Measurements from ENCODE around the gene LUC7L. TPM values are rescaled to one million over a fixed set of nuclear protein-coding genes. Genes with fewer than 3 reads are reported as not detected.

LUC7L gene, protein sequence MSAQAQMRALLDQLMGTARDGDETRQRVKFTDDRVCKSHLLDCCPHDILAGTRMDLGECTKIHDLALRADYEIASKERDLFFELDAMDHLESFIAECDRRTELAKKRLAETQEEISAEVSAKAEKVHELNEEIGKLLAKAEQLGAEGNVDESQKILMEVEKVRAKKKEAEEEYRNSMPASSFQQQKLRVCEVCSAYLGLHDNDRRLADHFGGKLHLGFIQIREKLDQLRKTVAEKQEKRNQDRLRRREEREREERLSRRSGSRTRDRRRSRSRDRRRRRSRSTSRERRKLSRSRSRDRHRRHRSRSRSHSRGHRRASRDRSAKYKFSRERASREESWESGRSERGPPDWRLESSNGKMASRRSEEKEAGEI
- 42.5 and 45.9 TPM in 2 replicates for total RNA-seq

DNA sequence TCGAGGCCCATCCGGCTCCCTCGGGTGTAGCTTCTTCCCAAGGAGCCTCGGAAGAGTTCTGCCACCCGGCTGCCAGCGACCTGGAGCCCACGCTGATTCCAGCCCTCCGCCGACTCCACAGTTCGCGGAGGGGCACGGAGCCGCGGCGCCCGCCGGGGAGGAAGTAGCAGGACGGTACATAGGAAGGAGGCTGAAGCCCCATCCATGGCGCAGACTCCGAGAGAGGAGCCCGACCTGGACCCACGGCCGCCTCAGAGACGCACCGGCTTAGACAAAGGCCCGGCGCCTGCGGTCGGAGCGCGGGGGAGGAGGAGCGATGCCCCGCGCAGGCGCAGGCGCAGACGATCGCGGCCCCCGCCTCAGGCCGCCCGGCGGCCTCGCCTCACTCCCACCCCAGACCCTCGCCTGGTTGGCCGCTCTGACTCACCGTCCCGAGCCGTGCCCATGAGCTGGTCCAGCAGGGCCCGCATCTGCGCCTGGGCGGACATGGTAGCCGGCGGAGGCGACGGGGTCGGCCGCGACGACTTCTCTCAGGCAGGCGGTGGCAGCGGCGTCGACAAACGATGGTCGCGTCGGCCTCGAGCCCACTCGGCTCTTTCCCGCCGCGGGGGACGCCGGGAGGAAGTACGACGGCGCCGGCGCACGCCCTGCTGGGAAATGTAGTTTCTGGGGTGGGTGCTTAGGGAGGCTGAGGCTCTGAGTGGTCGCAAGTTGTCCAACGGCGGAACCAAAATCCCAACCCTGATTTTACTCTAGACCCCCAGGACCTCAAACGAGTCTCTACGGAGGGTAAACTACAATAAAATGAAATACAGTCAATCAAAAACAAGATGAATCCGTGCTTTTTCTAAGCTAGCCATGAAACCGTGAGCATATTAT lies at the start of gene LUC7L:
Gene LUC7L (minus strand): TSS at position 598 of the 879 bp plus-strand sequence. CDS start 110 bp downstream, at position 488.

DNA sequence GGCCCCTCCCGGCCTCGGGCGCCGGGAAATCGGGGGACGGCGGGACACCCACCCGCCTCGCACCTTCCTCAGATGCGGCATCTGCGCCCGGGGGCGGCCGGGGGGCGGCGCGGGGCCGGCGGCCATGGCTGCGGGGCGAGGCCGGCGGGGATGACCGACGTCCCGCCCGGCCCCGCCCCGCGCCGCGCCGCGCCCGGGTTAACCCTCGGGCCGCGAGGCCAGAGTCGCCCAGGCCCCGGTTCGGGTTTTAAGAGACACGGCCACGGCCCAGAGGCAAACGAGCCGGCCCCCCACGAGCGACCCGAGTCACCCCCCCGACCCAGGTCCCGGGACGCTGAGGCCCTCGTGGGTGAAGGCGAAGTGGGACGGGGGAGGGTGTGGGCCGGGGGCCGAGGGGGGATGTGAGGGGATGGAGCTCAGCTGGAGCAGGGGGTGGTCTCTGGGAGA lies 46.6 kb upstream of the LUC7L start, which contains the start of gene RGS11:
Gene RGS11 (minus strand): TSS at position 159 of the 447 bp plus-strand sequence. CDS start 33 bp downstream, at position 126.

DNA sequence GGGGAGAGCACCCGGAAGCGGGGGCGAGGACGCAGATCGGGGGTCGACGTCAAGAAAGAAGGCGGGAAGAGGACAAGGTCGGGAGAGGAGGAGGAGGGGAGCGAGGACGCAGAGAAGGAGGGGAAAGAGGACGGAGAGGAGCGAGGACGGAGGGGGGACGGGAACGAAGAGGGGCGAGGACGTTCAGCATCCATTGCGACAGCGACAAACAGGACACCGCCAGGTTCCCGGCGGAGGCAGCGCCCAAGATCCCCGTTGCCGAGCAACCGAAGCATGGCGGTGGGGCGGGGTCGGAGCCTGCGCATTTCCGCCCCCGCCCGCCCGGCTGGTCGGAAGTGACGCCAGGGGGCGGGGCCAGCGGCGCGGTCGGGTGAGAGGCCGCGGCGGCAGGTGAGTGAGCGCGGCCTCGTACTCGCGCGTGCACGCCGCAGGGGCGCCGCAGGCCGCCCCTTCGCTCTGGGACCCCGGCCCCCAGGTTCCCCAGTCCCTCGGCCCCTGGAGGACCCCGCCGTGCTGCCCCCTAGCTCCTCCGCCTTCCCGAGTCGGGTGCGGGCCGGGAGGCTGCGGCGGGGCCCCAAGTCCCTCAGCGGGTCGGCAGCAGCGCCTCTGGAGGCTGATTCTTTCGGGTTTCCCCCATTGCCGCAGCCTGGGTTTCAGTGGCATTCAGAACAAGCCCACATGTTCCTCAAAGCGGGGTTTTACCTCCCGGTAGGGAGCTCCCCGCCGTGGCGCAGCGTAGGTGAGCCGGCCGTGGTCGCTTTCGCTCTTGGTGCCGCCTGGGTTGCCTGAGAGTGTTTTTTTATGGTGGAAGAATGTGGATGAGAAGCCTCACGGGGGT lies 5.4 kb upstream of the LUC7L start, which contains the start of gene FAM234A:
Gene FAM234A (plus strand): TSS at position 354 of the 838 bp plus-strand sequence. CDS start 19,593 bp downstream, outside the sequence.

DNA sequence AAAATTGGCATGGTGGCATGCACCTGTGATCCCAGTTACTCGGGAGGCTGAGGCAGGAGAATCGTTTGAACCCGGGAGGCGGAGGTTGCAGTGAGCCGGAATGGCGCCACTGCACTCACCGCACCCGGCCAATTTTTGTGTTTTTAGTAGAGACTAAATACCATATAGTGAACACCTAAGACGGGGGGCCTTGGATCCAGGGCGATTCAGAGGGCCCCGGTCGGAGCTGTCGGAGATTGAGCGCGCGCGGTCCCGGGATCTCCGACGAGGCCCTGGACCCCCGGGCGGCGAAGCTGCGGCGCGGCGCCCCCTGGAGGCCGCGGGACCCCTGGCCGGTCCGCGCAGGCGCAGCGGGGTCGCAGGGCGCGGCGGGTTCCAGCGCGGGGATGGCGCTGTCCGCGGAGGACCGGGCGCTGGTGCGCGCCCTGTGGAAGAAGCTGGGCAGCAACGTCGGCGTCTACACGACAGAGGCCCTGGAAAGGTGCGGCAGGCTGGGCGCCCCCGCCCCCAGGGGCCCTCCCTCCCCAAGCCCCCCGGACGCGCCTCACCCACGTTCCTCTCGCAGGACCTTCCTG lies 49.1 kb downstream of the LUC7L start, which contains the start of gene HBQ1:
Gene HBQ1 (plus strand): TSS at position 359 of the 575 bp plus-strand sequence. CDS start 28 bp downstream, at position 387.

DNA sequence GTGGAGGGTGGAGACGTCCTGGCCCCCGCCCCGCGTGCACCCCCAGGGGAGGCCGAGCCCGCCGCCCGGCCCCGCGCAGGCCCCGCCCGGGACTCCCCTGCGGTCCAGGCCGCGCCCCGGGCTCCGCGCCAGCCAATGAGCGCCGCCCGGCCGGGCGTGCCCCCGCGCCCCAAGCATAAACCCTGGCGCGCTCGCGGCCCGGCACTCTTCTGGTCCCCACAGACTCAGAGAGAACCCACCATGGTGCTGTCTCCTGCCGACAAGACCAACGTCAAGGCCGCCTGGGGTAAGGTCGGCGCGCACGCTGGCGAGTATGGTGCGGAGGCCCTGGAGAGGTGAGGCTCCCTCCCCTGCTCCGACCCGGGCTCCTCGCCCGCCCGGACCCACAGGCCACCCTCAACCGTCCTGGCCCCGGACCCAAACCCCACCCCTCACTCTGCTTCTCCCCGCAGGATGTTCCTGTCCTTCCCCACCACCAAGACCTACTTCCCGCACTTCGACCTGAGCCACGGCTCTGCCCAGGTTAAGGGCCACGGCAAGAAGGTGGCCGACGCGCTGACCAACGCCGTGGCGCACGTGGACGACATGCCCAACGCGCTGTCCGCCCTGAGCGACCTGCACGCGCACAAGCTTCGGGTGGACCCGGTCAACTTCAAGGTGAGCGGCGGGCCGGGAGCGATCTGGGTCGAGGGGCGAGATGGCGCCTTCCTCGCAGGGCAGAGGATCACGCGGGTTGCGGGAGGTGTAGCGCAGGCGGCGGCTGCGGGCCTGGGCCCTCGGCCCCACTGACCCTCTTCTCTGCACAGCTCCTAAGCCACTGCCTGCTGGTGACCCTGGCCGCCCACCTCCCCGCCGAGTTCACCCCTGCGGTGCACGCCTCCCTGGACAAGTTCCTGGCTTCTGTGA lies 52.5 kb downstream of the LUC7L start, which contains the start of gene HBA1:
Gene HBA1 (plus strand): TSS at position 204 of the 906 bp plus-strand sequence. CDS start 37 bp downstream, at position 241.

DNA sequence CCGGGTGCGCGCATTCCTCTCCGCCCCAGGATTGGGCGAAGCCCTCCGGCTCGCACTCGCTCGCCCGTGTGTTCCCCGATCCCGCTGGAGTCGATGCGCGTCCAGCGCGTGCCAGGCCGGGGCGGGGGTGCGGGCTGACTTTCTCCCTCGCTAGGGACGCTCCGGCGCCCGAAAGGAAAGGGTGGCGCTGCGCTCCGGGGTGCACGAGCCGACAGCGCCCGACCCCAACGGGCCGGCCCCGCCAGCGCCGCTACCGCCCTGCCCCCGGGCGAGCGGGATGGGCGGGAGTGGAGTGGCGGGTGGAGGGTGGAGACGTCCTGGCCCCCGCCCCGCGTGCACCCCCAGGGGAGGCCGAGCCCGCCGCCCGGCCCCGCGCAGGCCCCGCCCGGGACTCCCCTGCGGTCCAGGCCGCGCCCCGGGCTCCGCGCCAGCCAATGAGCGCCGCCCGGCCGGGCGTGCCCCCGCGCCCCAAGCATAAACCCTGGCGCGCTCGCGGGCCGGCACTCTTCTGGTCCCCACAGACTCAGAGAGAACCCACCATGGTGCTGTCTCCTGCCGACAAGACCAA lies 56.8 kb downstream of the LUC7L start, which contains the start of gene HBA2:
Gene HBA2 (plus strand): TSS at position 503 of the 568 bp plus-strand sequence. CDS start 37 bp downstream, at position 540.

DNA sequence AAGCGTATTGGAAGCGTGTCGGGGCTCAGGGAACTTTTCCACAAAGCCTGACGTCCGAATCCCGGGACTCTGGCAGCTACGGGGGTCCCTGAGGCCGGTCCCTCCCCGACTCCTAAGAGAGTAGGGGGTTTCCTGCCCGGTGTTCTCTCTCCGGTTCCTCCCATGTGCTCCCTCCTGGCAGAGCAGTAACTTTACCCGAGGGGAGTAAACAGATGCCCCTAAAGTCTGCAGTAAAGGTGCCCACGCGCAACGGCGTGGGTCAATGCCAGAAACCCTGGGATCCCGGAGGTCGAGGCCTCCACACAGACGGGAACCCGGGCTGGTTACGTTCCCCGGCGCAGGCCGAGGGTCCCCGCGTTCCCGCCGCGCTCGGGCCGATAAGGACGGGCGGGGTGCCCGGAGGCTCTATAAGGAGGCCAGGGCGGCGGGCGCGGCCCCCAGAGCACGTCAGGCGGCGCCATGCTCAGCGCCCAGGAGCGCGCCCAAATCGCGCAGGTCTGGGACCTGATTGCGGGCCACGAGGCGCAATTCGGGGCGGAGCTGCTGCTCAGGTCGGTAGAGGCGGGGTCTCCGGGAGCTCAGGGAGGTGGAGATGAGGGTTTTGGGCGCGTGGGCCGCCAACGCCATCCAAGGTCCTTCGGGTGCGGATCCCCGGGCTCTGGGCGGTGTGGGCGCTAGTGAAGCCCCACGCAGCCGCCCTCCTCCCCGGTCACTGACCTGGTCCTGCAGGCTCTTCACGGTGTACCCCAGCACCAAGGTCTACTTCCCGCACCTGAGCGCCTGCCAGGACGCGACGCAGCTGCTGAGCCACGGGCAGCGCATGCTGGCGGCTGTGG lies 63.5 kb downstream of the LUC7L start, which contains the start of gene HBM:
Gene HBM (plus strand): TSS at position 440 of the 836 bp plus-strand sequence. CDS start 20 bp downstream, at position 460.

DNA sequence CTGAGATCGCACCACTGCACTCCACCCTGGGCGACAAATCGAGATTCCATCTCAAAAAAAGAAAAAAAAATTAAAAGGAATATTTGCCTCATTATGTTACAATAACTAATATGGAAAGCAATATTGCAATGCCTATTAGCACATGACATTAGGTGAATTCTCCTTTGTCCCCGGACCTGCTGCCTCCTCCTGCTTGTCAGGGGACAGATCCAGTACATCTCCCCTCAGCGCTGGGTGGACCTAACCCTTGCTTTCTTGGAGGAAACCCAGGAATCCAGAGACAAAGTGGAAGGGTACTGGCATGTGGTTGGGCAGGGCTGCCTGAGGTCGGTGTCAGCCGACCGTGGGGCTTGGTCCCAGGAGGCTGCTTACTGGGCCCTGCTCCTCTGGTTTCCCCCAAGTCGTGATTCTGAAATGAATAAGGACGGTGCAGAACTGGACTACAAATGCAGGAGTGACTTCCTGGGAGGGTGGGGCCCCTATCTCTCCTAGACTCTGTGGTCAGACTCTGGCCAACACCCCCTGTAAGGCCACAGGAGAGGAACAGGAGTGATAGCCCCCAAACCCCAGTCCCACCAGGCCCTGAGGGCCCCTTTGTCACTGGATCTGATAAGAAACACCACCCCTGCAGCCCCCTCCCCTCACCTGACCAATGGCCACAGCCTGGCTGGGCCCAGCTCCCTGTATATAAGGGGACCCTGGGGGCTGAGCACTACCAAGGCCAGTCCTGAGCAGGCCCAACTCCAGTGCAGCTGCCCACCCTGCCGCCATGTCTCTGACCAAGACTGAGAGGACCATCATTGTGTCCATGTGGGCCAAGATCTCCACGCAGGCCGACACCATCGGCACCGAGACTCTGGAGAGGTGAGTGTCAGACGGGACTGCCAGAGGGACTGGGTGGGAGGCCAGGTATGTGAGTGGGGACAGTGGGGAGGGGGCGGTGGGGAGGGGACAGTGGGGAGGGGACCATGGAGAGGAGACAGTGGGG lies 76.8 kb downstream of the LUC7L start, which contains the start of gene HBZ:
Gene HBZ (plus strand): TSS at position 504 of the 988 bp plus-strand sequence. CDS start 266 bp downstream, at position 770.

Small RNA genes lying within 50 kb of the gene (small RNA-seq; reads per million reads assigned to genes)
- gene RF00019 = not detected

Other genes starting within 250 kb of the LUC7L start
- 4.9 and 5.2 TPM in 2 replicates for gene POLR3K, start 175.8 kb downstream of the LUC7L start, total RNA-seq
- 18.3 and 22.1 TPM in 2 replicates for gene SNRNP25, start 175.6 kb downstream of the LUC7L start, total RNA-seq
- 27.1 and 29.2 TPM in 2 replicates for gene RHBDF1, start 156.8 kb downstream of the LUC7L start, total RNA-seq
- gene MPG, start 151.2 kb downstream of the LUC7L start, total RNA-seq = 108 and 171 TPM in 2 replicates
- gene NPRL3, start 90.8 kb downstream of the LUC7L start, total RNA-seq = 13.5 and 14.7 TPM in 2 replicates
- not detected in 2 replicates for gene HBZ, start 76.8 kb downstream of the LUC7L start, total RNA-seq
- gene HBM, start 63.5 kb downstream of the LUC7L start, total RNA-seq = not detected in 2 replicates
- gene HBA2, start 56.6 kb downstream of the LUC7L start, total RNA-seq = not detected in 2 replicates
- not detected in 2 replicates for gene HBA1, start 52.8 kb downstream of the LUC7L start, total RNA-seq
- 1.1 and 1.3 TPM in 2 replicates for gene HBQ1, start 49.0 kb downstream of the LUC7L start, total RNA-seq
- gene FAM234A, start 5.4 kb upstream of the LUC7L start, total RNA-seq = 83.6 and 104 TPM in 2 replicates
- gene RGS11, start 46.5 kb upstream of the LUC7L start, total RNA-seq = 1.7 and 2.9 TPM in 2 replicates
- 0.57 and 2.3 TPM in 2 replicates for gene ARHGDIG, start 51.1 kb upstream of the LUC7L start, total RNA-seq
- gene PDIA2, start 53.7 kb upstream of the LUC7L start, total RNA-seq = 0.65 TPM in 1 of 2 replicates, not detected in the other
- gene AXIN1, start 123.3 kb upstream of the LUC7L start, total RNA-seq = 23.2 and 25.1 TPM in 2 replicates
- 91.2 and 127 TPM in 2 replicates for gene MRPL28, start 141.1 kb upstream of the LUC7L start, total RNA-seq
- gene PGAP6, start 152.5 kb upstream of the LUC7L start, total RNA-seq = 84.4 and 129 TPM in 2 replicates
- gene NME4, start 167.8 kb upstream of the LUC7L start, total RNA-seq = 99.6 and 146 TPM in 2 replicates
- 19.0 and 21.2 TPM in 2 replicates for gene DECR2, start 172.4 kb upstream of the LUC7L start, total RNA-seq
- 27.4 and 37.9 TPM in 2 replicates for gene RAB11FIP3, start 196.2 kb upstream of the LUC7L start, total RNA-seq